PC-3 (cell line): Measurements from ENCODE around the gene CDK5RAP3. TPM values are rescaled to one million over a fixed set of nuclear protein-coding genes. Genes with fewer than 3 reads are reported as not detected.

Experiments used
- ATAC-seq: fragments of 200-7000 bp; cut with Tn5 transposase; 2 replicates; pipeline ENCODE4 v1.9.1; 2020; ENCODE audit warnings: mild to moderate bottlenecking, moderate library complexity
- BruUV-seq: library from RNA; stranded (reverse); fragments of 400-500 nt; replicated peaks from 2 replicates; lab custom pipeline; 2021; lab: Mats Ljungman, UMichigan
- CTCF ChIA-PET: fragments of 300-600 bp; sonication (Branson Sonifier 250); formaldehyde crosslinking; loops from one replicate; lab custom pipeline; 2022; ENCODE audit warnings: antibody characterized with exemption; lab: Charles Lee
- POLR2A ChIA-PET: fragments of 300-600 bp; sonication (Branson Sonifier 250); formaldehyde crosslinking; loops from one replicate; lab custom pipeline; 2022; ENCODE audit warnings: antibody characterized with exemption; ENCODE audit not compliant: unreplicated experiment; lab: Charles Lee
- DNase-seq: peaks from one replicate; pipeline ENCODE4 v3.0.0-alpha.2; 2015
- H2AFZ ChIP-seq: fragments of 300-600 bp; sonication (generic); 2 replicates; pipeline ENCODE4 v1.6.0; 2016; ENCODE audit warnings: antibody characterized with exemption, low read length
- H3F3A ChIP-seq: fragments of 300-600 bp; sonication (generic); one replicate; pipeline ENCODE4 v1.6.0; 2017; ENCODE audit warnings: antibody characterized with exemption, low read length, control low read depth, mild to moderate bottlenecking; ENCODE audit not compliant: unreplicated experiment
- H3K27ac ChIP-seq: fragments of 300-600 bp; sonication (generic); 2 replicates; pipeline ENCODE4 v1.5.1; 2016; ENCODE audit warnings: mild to moderate bottlenecking, low read length
- H3K27me3 ChIP-seq: fragments of 300-600 bp; sonication (generic); 2 replicates; pipeline ENCODE4 v1.6.1; 2016; ENCODE audit warnings: low read length, mixed read lengths
- H3K36me3 ChIP-seq: fragments of 300-600 bp; sonication (generic); 2 replicates; pipeline ENCODE4 v1.6.1; 2016; ENCODE audit warnings: low read depth, mixed run types, low read length, mixed read lengths
- H3K4me1 ChIP-seq: fragments of 300-600 bp; sonication (generic); 2 replicates; pipeline ENCODE4 v1.5.1; 2016; ENCODE audit warnings: low read length; ENCODE audit not compliant: insufficient read depth
- H3K4me2 ChIP-seq: fragments of 300-600 bp; sonication (generic); 2 replicates; pipeline ENCODE4 v1.6.0; 2016; ENCODE audit warnings: low read length
- H3K4me3 ChIP-seq: fragments of 300-600 bp; sonication (generic); 2 replicates; pipeline ENCODE4 v1.5.1; 2016; ENCODE audit warnings: mild to moderate bottlenecking, low read length, mixed read lengths
- H3K79me2 ChIP-seq: fragments of 300-600 bp; sonication (generic); 2 replicates; pipeline ENCODE4 v1.6.1; 2017; ENCODE audit warnings: low read length, mixed read lengths
- H3K9ac ChIP-seq: fragments of 300-600 bp; sonication (generic); 2 replicates; pipeline ENCODE4 v1.6.0; 2016; ENCODE audit warnings: mild to moderate bottlenecking, low read length
- H3K9me2 ChIP-seq: fragments of 300-600 bp; sonication (generic); replicated peaks from 2 replicates; pipeline ENCODE4 v1.6.1; 2016; ENCODE audit warnings: mixed run types, low read length, mixed read lengths
- H3K9me3 ChIP-seq: fragments of 300-600 bp; sonication (generic); 2 replicates; pipeline ENCODE4 v1.6.1; 2016; ENCODE audit warnings: low read length, mixed read lengths
- H4K20me1 ChIP-seq: fragments of 300-600 bp; sonication (generic); 2 replicates; pipeline ENCODE4 v1.6.1; 2016; ENCODE audit warnings: low read length, mixed read lengths
- CTCF ChIP-seq: fragments of 300-600 bp; sonication (generic); conservative IDR thresholded peaks from 2 replicates; pipeline ENCODE4 v1.5.1; 2017; ENCODE audit warnings: antibody characterized with exemption, low read depth, mild to moderate bottlenecking, low read length
- EZH2 ChIP-seq: fragments of 300-600 bp; sonication (generic); IDR thresholded peaks from one replicate; pipeline ENCODE4 v1.6.1; 2017; ENCODE audit warnings: antibody characterized with exemption, mild to moderate bottlenecking, low read length; ENCODE audit not compliant: unreplicated experiment
- EZH2phosphoT487 ChIP-seq: fragments of 300-600 bp; sonication (generic); IDR thresholded peaks from 2 replicates; pipeline ENCODE4 v1.6.1; 2018; ENCODE audit warnings: mild to moderate bottlenecking, antibody characterized with exemption, low read length, borderline replicate concordance
- intact Hi-C: fragments of 100-400 bp; cut with micrococcal nuclease; formaldehyde crosslinking; loops from 2 replicates; pipeline ENCODE4 v1.9.0; 2023
- total RNA-seq: library from RNA; depleted of rRNA; stranded (reverse); fragments of >200 nt; gene quantifications from 2 replicates; pipeline ENCODE4 v1.2.3, GENCODE V29; 2014

Gene CDK5RAP3
- total RNA-seq, 1 experiment from 2014 or later: 193 TPM

GRCh38 chr17:47997586-47997985, 26.7 kb downstream of the CDK5RAP3 start:
- no peaks in the 10 kb centered on the region for H3K9me2 ChIP-seq
- no peak overlapping the region for H2AFZ ChIP-seq
- no peak overlapping the region for H3K4me3 ChIP-seq
- BruUV-seq: no TSS peak
- H4K20me1 ChIP-seq: no peaks in the 10 kb centered on the region
- CTCF ChIA-PET: no interaction called here
- no peaks in the 10 kb centered on the region for H3F3A ChIP-seq
- H3K9me3 ChIP-seq: no peaks in the 10 kb centered on the region
- no peak for ATAC-seq
- no peak overlapping the region for H3K4me2 ChIP-seq
- TF ChIP-seq CTCF (no peak), EZH2phosphoT487 (no peak)
- POLR2A ChIA-PET: interaction anchor here (0.6 kb wide), 1 partner anchor 27 kb away, joined by 5 read pairs; no protein-coding TSS in a partner anchor
- H3K79me2 ChIP-seq: no peaks in the 10 kb centered on the region
- H3K27me3 ChIP-seq: no peaks in the 10 kb centered on the region
- no peaks in the 10 kb centered on the region for H3K36me3 ChIP-seq
- no peak for DNase-seq
- H3K4me1 ChIP-seq: peaks cover 24% of the 10 kb centered on the region
- H3K27ac ChIP-seq: no peak overlapping the region
- intact Hi-C loops: no loop called here
- no peak overlapping the region for H3K9ac ChIP-seq

- no peaks in the 10 kb centered on the region for H3K36me3 ChIP-seq
- peaks cover 29% of the 10 kb centered on the region for H3K4me1 ChIP-seq
- ATAC-seq: no peak
- H2AFZ ChIP-seq: no peak overlapping the region
- H3K27ac ChIP-seq: no peak overlapping the region
- ChIA-PET POLR2A (interaction anchor here (0.6 kb wide), 1 partner anchor 28 kb away, joined by 5 read pairs; no protein-coding TSS in a partner anchor), CTCF (no interaction called here)
- no peaks in the 10 kb centered on the region for H3K9me3 ChIP-seq
- no peaks in the 10 kb centered on the region for H3F3A ChIP-seq
- no peaks in the 10 kb centered on the region for H3K27me3 ChIP-seq
- no peak overlapping the region for H3K4me2 ChIP-seq
- H3K9ac ChIP-seq: no peak overlapping the region
- no peaks in the 10 kb centered on the region for H3K9me2 ChIP-seq
- no TSS peak for BruUV-seq
- H3K79me2 ChIP-seq: no peaks in the 10 kb centered on the region
- H4K20me1 ChIP-seq: no peaks in the 10 kb centered on the region
- H3K4me3 ChIP-seq: no peak overlapping the region
- DNase-seq: no peak
- intact Hi-C loops: no loop called here
- no peak for TF ChIP-seq EZH2
Measured at GRCh38 chr17:47998044-47998443, 27.1 kb downstream of the CDK5RAP3 start.

GRCh38 chr17:47999582-47999981, 28.7 kb downstream of the CDK5RAP3 start:
- Histone ChIP-seq H3F3A (no peaks in the 10 kb centered on the region), H2AFZ (no peak overlapping the region), H3K9me2 (no peaks in the 10 kb centered on the region), H3K4me3 (no peak overlapping the region), H3K36me3 (no peaks in the 10 kb centered on the region), H3K4me2 (no peak overlapping the region; the same call in 1 of the 2 replicates), H3K9me3 (no peaks in the 10 kb centered on the region), H3K27me3 (no peaks in the 10 kb centered on the region), H3K4me1 (peaks cover 40% of the 10 kb centered on the region), H4K20me1 (no peaks in the 10 kb centered on the region), H3K79me2 (no peaks in the 10 kb centered on the region), H3K9ac (peak overlapping the region; percentile 13; the same call in 1 of the 2 replicates), H3K27ac (peak overlapping the region; percentile 60)
- ChIA-PET CTCF (interaction anchor here (0.6 kb wide), 1 partner anchor 12 kb away, joined by 4 read pairs; no protein-coding TSS in a partner anchor), POLR2A (no interaction called here)
- BruUV-seq: no TSS peak
- intact Hi-C loops: no loop called here
- peak; percentile 39 for ATAC-seq
- peak; percentile 17; the same call in 1 of the 2 replicates for TF ChIP-seq CTCF
- TF ChIP-seq EZH2phosphoT487: no peak
- peak; percentile 75 for DNase-seq
